KOPT-K1 (cell line): ENCODE results near the gene METTL6.

Experiments used
- H3K27ac ChIP-seq: fragments of 200-600 bp; sonication (generic); 2 replicates; pipeline ENCODE4 v1.5.1; 2016; ENCODE audit warnings: antibody characterized with exemption, mild to moderate bottlenecking, low read depth, low read length; ENCODE audit not compliant: poor library complexity, severe bottlenecking
- H3K36me3 ChIP-seq: fragments of 200-600 bp; sonication (generic); 2 replicates; pipeline ENCODE4 v1.5.1; 2017; ENCODE audit warnings: antibody characterized with exemption, mild to moderate bottlenecking, low read length, moderate library complexity; ENCODE audit not compliant: insufficient read depth
- H3K9me3 ChIP-seq: fragments of 200-600 bp; sonication (generic); 2 replicates; pipeline ENCODE4 v1.5.1; 2017; ENCODE audit warnings: antibody characterized with exemption, low read length, mild to moderate bottlenecking; ENCODE audit not compliant: insufficient read depth, poor library complexity, severe bottlenecking

METTL6 gene

GRCh38 chr3:15454965-15455364 is 27.6 kb upstream of the METTL6 start:
- no peaks in the 10 kb centered on the region for H3K9me3 ChIP-seq
- no peaks in the 10 kb centered on the region for H3K36me3 ChIP-seq
- H3K27ac ChIP-seq, result no peak overlapping the region

GRCh38 chr3:15453991-15454625 is 26.8 kb upstream of the METTL6 start:
- Histone ChIP-seq H3K27ac (no peak overlapping the region), H3K9me3 (no peaks in the 10 kb centered on the region), H3K36me3 (no peaks in the 10 kb centered on the region)

- H3K27ac ChIP-seq, result no peak overlapping the region
- H3K36me3 ChIP-seq, result no peaks in the 10 kb centered on the region
- H3K9me3 ChIP-seq, result no peaks in the 10 kb centered on the region
Measured at GRCh38 chr3:15453501-15453900, 26.2 kb upstream of the METTL6 start.

GRCh38 chr3:15452961-15453360 is 25.6 kb upstream of the METTL6 start:
- Histone ChIP-seq H3K9me3 (no peaks in the 10 kb centered on the region), H3K27ac (no peak overlapping the region), H3K36me3 (no peaks in the 10 kb centered on the region)

GRCh38 chr3:15452156-15452555 is 24.8 kb upstream of the METTL6 start:
- Histone ChIP-seq H3K27ac (no peak overlapping the region), H3K36me3 (no peaks in the 10 kb centered on the region), H3K9me3 (no peaks in the 10 kb centered on the region)

GRCh38 chr3:15451216-15452113 is 24.1 kb upstream of the METTL6 start:
- H3K27ac ChIP-seq, result no peak overlapping the region
- no peaks in the 10 kb centered on the region for H3K9me3 ChIP-seq
- H3K36me3 ChIP-seq, result no peaks in the 10 kb centered on the region

GRCh38 chr3:15450438-15451215 is 23.3 kb upstream of the METTL6 start:
- Histone ChIP-seq H3K27ac (no peak overlapping the region), H3K36me3 (no peaks in the 10 kb centered on the region), H3K9me3 (no peaks in the 10 kb centered on the region)

- H3K9me3 ChIP-seq, result no peaks in the 10 kb centered on the region
- 0 out of 2 replicates have a peak, but pooled peaks cover under 1% of the 10 kb centered on the region for H3K36me3 ChIP-seq
- no peak overlapping the region for H3K27ac ChIP-seq
Measured at GRCh38 chr3:15449489-15450224, 22.3 kb upstream of the METTL6 start.

- H3K36me3 ChIP-seq, result peaks cover 57% of the 10 kb centered on the region
- no peak overlapping the region for H3K27ac ChIP-seq
Measured at GRCh38 chr3:15443826-15444524, 16.6 kb upstream of the METTL6 start.

GRCh38 chr3:15440891-15441290 is 13.5 kb upstream of the METTL6 start:
- H3K9me3 ChIP-seq, result no peaks in the 10 kb centered on the region
- H3K27ac ChIP-seq, result no peak overlapping the region
- H3K36me3 ChIP-seq, result peaks cover 88% of the 10 kb centered on the region

More at GRCh38 chr3:15443826-15444524, 16.6 kb upstream of the METTL6 start:
- no peaks in the 10 kb centered on the region for H3K9me3 ChIP-seq

GRCh38 chr3:15439476-15439875 is 12.1 kb upstream of the METTL6 start:
- Histone ChIP-seq H3K36me3 (peaks cover 100% of the 10 kb centered on the region), H3K27ac (no peak overlapping the region), H3K9me3 (no peaks in the 10 kb centered on the region)

GRCh38 chr3:15438983-15439382 is 11.6 kb upstream of the METTL6 start:
- Histone ChIP-seq H3K36me3 (peaks cover 100% of the 10 kb centered on the region), H3K9me3 (no peaks in the 10 kb centered on the region), H3K27ac (no peak overlapping the region)

GRCh38 chr3:15436246-15436645 is 8.9 kb upstream of the METTL6 start:
- no peak overlapping the region for H3K27ac ChIP-seq
- no peaks in the 10 kb centered on the region for H3K9me3 ChIP-seq
- peaks cover 100% of the 10 kb centered on the region for H3K36me3 ChIP-seq

- no peak overlapping the region for H3K27ac ChIP-seq
Measured at GRCh38 chr3:15434756-15435155, 7.4 kb upstream of the METTL6 start.

More at GRCh38 chr3:15434756-15435155, 7.4 kb upstream of the METTL6 start:
- H3K36me3 ChIP-seq, result peaks cover 99% of the 10 kb centered on the region
- no peaks in the 10 kb centered on the region for H3K9me3 ChIP-seq
